Activated CD4-positive, alpha-beta T cell treated with anti-CD3 and anti-CD28 coated beads, Interleukin-2, amount 50 U/mL, for 16 hours (primary cell): ENCODE data around the gene RDX.

ENCODE experiments used
- DNase-seq: peaks from one replicate; pipeline ENCODE4 v3.0.0-alpha.2; 2020

Gene RDX

DNA sequence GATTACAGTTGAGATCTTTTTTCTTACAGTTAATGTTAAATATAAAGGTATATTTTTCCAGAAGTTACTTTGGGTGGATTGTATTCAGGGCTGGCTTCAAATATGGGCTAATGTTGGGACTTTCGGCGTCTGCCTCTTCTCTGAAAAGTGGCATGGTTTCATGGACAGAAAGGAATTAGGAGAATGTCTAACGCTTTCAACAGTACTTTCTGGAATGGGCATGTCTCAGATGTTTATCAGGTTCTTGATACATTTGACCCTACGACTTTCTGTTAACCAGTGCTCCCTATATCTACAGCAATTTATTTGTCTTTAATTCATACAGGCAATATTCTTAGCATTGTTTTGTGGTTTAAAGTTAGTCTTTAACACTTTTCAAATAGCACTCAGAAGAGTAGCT is 169.5 kb downstream of the RDX start:
- no peak for DNase-seq

DNA sequence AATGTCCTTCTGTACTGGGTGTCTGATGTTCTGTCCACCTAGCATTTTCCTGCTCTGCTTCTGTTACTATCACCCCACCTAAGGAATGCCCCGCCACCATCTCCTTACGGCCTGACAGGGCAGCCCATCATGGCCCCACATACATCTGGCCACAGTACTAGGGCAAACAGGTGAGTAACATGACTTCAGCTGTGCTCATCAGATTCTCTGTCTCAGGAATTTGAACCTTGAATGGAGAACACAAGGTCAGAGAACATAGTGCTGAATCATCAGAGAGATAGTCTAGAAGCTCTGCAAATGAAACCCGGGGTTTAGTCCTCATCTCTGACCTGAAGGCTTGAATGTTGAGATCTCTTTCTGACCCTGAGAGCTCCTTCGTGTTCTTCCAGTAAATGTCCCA is 170.8 kb downstream of the RDX start:
- no peak for DNase-seq
